WTC11 (cell line): ENCODE measurements around the gene TMSB15C. TPM values are rescaled to one million over a fixed set of nuclear protein-coding genes. Genes with fewer than 3 reads are reported as not detected.
A peak's percentile ranks its signal among the peaks of the same experiment; 100 is the strongest.
"Not testable (repeated sequence)": the region's sequence is repeated elsewhere in the genome, so short reads cannot be mapped to it uniquely, and the experiment has no call there.

ENCODE experiments used
- ATAC-seq: fragments of 200-7000 bp; cut with Tn5 transposase; 2 replicates; pipeline ENCODE4 v1.10.0; 2021; ENCODE audit warnings: mild to moderate bottlenecking, moderate library complexity
- Bru-seq: library from RNA; stranded (reverse); fragments of 400-500 nt; gene quantifications from one replicate; lab custom pipeline; 2021; lab: Mats Ljungman, UMichigan
- CTCF ChIA-PET: fragments of 300-600 bp; sonication (Branson Sonifier 250); formaldehyde crosslinking; loops from one replicate; lab custom pipeline; 2021; ENCODE audit warnings: antibody characterized with exemption; lab: Charles Lee
- POLR2A ChIA-PET: fragments of 350-600 bp; sonication (Branson Sonifier 250); formaldehyde crosslinking; loops from one replicate; lab custom pipeline; 2021; ENCODE audit warnings: antibody characterized with exemption; lab: Charles Lee
- DNase-seq: peaks from one replicate; pipeline ENCODE4 v3.0.0; 2021; ENCODE audit warnings: low spot score
- H3K27ac Mint-ChIP-seq: 2 replicates; pipeline ENCODE4 v1.8.0; 2021; ENCODE audit warnings: mixed read lengths
- H3K27me3 Mint-ChIP-seq: 2 replicates; pipeline ENCODE4 v1.8.0; 2021; ENCODE audit warnings: low read depth, mild to moderate bottlenecking, moderate library complexity, mixed read lengths
- H3K36me3 Mint-ChIP-seq: 2 replicates; pipeline ENCODE4 v1.8.0; 2021; ENCODE audit warnings: mixed read lengths
- H3K4me1 Mint-ChIP-seq: 2 replicates; pipeline ENCODE4 v1.8.0; 2022; ENCODE audit warnings: mixed read lengths
- H3K4me3 Mint-ChIP-seq: 2 replicates; pipeline ENCODE4 v1.8.0; 2021; ENCODE audit warnings: mild to moderate bottlenecking, moderate library complexity, mixed read lengths
- H3K9me3 Mint-ChIP-seq: 2 replicates; pipeline ENCODE4 v1.8.0; 2021; ENCODE audit warnings: mixed read lengths
- CBFB ChIP-seq: sonication (generic); formaldehyde crosslinking; IDR thresholded peaks from 2 replicates; pipeline ENCODE4 v1.8.1; 2022; ENCODE audit warnings: mild to moderate bottlenecking, low read depth, missing genetic modification reagents
- GRHL2 ChIP-seq: fragments of 250-450 bp; sonication (Bioruptor Pico); IDR thresholded peaks from 2 replicates; pipeline ENCODE4 v1.8.0; 2022; ENCODE audit warnings: mild to moderate bottlenecking, moderate library complexity; ENCODE audit not compliant: insufficient replicate concordance, severe bottlenecking
- MYBL2 ChIP-seq: sonication (generic); formaldehyde crosslinking; IDR thresholded peaks from 2 replicates; pipeline ENCODE4 v1.8.1; 2023; ENCODE audit warnings: mild to moderate bottlenecking, moderate library complexity, missing genetic modification reagents
- RELA ChIP-seq: sonication (generic); formaldehyde crosslinking; IDR thresholded peaks from 2 replicates; pipeline ENCODE4 v1.8.1; 2022; ENCODE audit warnings: missing genetic modification reagents, mild to moderate bottlenecking, borderline replicate concordance
- SMAD3 ChIP-seq: sonication (generic); formaldehyde crosslinking; IDR thresholded peaks from 2 replicates; pipeline ENCODE4 v1.8.0; 2022; ENCODE audit warnings: missing genetic modification reagents, mild to moderate bottlenecking, borderline replicate concordance
- SMAD4 ChIP-seq: sonication (generic); formaldehyde crosslinking; IDR thresholded peaks from 2 replicates; pipeline ENCODE4 v1.8.0; 2022; ENCODE audit warnings: mild to moderate bottlenecking, missing genetic modification reagents
- TEAD1 ChIP-seq: sonication (generic); formaldehyde crosslinking; IDR thresholded peaks from 2 replicates; pipeline ENCODE4 v1.8.0; 2022; ENCODE audit warnings: mild to moderate bottlenecking, missing genetic modification reagents
- ZBTB21 ChIP-seq: sonication (generic); formaldehyde crosslinking; IDR thresholded peaks from 2 replicates; pipeline ENCODE4 v1.8.1; 2023; ENCODE audit warnings: mild to moderate bottlenecking, missing genetic modification reagents, borderline replicate concordance
- ZNF121 ChIP-seq: sonication (generic); formaldehyde crosslinking; IDR thresholded peaks from 2 replicates; pipeline ENCODE4 v1.8.0; 2023; ENCODE audit warnings: missing genetic modification reagents
- long read RNA-seq, 3 experiments: library from RNA in 1 of 3; library from capped mRNA in 1 of 3; library from polyadenylated mRNA in 1 of 3; unstranded in 2 of 3; stranded (forward) in 1 of 3; transcript quantifications; one replicate each; pipeline ENCODE4 v2.0.0, GENCODE V29; 2021
- total RNA-seq: library from RNA; stranded (reverse); gene quantifications from 3 replicates; pipeline ENCODE4 v1.2.3, GENCODE V29; 2021
- TF ChIP-seq, protein P1 (sequence below): sonication (generic); formaldehyde crosslinking; IDR thresholded peaks from 2 replicates; pipeline ENCODE4 v1.8.0; 2022; ENCODE audit warnings: missing genetic modification reagents
- TF ChIP-seq, protein P2 (sequence below): sonication (generic); formaldehyde crosslinking; conservative IDR thresholded peaks from 2 replicates; pipeline ENCODE4 v1.8.1; 2022; ENCODE audit warnings: mild to moderate bottlenecking, missing genetic modification reagents
- TF ChIP-seq, protein P3 (sequence below): fragments of 250-450 bp; sonication (Bioruptor Pico); IDR thresholded peaks from 2 replicates; pipeline ENCODE4 v1.9.0; 2021; ENCODE audit warnings: moderate library complexity, mild to moderate bottlenecking, inconsistent platforms, borderline replicate concordance
- TF ChIP-seq, protein P4 (sequence below): sonication (generic); formaldehyde crosslinking; IDR thresholded peaks from 2 replicates; pipeline ENCODE4 v1.8.1; 2023; ENCODE audit warnings: mild to moderate bottlenecking, missing genetic modification reagents, borderline replicate concordance
- TF ChIP-seq, protein P5 (sequence below): sonication (generic); formaldehyde crosslinking; IDR thresholded peaks from 2 replicates; pipeline ENCODE4 v1.8.1; 2023; ENCODE audit warnings: mild to moderate bottlenecking, missing genetic modification reagents
- TF ChIP-seq, protein P6 (sequence below): fragments of 200-600 bp; IDR thresholded peaks from 2 replicates; pipeline ENCODE4 v1.8.0; 2022; ENCODE audit warnings: antibody characterized with exemption

Gene TMSB15C
- total RNA-seq (2.2 to 4.3 TPM (median 3.6 TPM) in 3 replicates), Bru-seq, nascent RNA (percentile 9 among the genes with signal in this experiment)
- long read RNA-seq, experiment 1, transcript TMSB15B-207 (3 exons, 947 nt), result major isoform, 7 of 15 reads
- long read RNA-seq, experiment 1, partial matches to known transcripts, result 0 of 15 reads
- long read RNA-seq, experiment 1, other reads (novel, unspliced or antisense), result 7 of 15 reads
- long read RNA-seq, experiment 2, partial matches to known transcripts, result 2 of 9 reads
- long read RNA-seq, experiment 2, other reads (novel, unspliced or antisense), result 3 of 9 reads
- long read RNA-seq, experiment 3, partial matches to known transcripts, result 0 of 2 reads
- long read RNA-seq, experiment 3, other reads (novel, unspliced or antisense), result 2 of 2 reads

DNA sequence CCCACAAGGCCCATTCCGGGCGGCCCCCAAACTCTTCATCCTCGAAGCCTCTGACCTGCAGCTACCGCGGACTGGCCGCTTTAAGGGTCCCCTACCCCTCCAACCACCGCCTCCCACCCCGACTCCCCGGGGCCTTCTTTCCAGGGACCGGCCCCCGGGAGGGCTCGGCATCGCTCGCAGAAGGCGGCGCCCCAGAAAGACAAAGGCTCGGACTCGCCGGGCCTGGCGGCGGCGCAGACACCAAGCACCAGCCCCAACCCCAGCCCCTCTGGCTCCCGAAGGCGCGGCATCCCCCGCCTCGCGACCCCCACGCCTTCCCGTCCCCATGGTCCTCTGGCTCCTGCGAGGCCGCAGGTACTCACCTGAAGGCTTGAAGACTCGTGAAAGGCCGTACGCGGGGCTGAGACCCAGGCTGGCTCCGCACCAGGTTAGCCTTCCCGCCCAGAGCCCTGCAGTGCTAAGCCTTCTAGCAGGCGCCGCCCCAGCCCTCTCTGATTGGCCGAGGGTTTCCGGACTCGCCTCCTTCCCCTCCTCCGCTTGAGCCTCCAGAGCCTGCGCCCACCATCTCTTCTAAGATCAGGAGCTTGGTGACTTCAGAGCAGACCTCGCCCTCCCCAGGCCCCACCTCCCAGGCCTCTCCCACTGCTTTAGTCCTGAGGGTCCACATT is at the start of gene TMSB15C:
TSS of gene TMSB15C (minus strand) at position 459 of the 668 bp plus-strand sequence.
- CTCF ChIA-PET, POLR2A ChIA-PET, DNase-seq, H3K4me3 Mint-ChIP-seq, H3K9me3 Mint-ChIP-seq, H3K36me3 Mint-ChIP-seq, H3K27me3 Mint-ChIP-seq, H3K27ac Mint-ChIP-seq, H3K4me1 Mint-ChIP-seq: not testable (repeated sequence)
- ATAC-seq, result peak; percentile 99

DNA sequence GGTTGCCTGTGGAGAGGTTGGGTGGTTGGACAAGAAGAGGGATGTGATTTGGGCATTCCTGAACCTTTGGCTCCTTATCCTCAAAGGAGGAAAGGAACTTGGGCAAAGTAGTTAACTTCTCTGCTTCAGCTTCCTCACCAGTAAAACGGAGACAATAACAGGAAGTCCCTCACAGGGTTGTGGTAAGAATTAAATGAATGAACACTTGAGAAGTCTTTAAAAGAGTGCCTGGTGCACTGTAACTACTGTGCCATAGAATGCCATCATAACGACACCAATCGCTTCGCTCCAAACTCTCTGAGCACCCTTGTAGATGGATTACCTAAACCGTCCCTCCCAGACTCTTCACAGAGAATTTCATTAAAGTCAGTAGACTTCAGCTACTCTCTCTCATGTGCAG is 46.8 kb upstream of the TMSB15C start:
- H3K27me3 Mint-ChIP-seq, result no peaks in the 10 kb centered on the region
- no peaks in the 10 kb centered on the region for H3K36me3 Mint-ChIP-seq
- TF ChIP-seq, protein P1, sequence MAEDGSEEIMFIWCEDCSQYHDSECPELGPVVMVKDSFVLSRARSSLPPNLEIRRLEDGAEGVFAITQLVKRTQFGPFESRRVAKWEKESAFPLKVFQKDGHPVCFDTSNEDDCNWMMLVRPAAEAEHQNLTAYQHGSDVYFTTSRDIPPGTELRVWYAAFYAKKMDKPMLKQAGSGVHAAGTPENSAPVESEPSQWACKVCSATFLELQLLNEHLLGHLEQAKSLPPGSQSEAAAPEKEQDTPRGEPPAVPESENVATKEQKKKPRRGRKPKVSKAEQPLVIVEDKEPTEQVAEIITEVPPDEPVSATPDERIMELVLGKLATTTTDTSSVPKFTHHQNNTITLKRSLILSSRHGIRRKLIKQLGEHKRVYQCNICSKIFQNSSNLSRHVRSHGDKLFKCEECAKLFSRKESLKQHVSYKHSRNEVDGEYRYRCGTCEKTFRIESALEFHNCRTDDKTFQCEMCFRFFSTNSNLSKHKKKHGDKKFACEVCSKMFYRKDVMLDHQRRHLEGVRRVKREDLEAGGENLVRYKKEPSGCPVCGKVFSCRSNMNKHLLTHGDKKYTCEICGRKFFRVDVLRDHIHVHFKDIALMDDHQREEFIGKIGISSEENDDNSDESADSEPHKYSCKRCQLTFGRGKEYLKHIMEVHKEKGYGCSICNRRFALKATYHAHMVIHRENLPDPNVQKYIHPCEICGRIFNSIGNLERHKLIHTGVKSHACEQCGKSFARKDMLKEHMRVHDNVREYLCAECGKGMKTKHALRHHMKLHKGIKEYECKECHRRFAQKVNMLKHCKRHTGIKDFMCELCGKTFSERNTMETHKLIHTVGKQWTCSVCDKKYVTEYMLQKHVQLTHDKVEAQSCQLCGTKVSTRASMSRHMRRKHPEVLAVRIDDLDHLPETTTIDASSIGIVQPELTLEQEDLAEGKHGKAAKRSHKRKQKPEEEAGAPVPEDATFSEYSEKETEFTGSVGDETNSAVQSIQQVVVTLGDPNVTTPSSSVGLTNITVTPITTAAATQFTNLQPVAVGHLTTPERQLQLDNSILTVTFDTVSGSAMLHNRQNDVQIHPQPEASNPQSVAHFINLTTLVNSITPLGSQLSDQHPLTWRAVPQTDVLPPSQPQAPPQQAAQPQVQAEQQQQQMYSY (CRISPR knock-in tag), result no peak
- no peak for TF ChIP-seq RELA (CRISPR knock-in tag)
- TF ChIP-seq, protein P2, sequence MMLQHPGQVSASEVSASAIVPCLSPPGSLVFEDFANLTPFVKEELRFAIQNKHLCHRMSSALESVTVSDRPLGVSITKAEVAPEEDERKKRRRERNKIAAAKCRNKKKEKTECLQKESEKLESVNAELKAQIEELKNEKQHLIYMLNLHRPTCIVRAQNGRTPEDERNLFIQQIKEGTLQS, result no peak
- TF ChIP-seq CBFB (CRISPR knock-in tag), result no peak
- TF ChIP-seq SMAD3 (CRISPR knock-in tag), result no peak
- TF ChIP-seq TEAD1, result no peak
- TF ChIP-seq ZBTB21 (CRISPR knock-in tag), result no peak
- TF ChIP-seq, protein P3, sequence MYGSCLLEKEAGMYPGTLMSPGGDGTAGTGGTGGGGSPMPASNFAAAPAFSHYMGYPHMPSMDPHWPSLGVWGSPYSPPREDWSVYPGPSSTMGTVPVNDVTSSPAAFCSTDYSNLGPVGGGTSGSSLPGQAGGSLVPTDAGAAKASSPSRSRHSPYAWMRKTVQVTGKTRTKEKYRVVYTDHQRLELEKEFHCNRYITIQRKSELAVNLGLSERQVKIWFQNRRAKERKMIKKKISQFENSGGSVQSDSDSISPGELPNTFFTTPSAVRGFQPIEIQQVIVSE (CRISPR knock-in tag), result no peak
- TF ChIP-seq, protein P4, sequence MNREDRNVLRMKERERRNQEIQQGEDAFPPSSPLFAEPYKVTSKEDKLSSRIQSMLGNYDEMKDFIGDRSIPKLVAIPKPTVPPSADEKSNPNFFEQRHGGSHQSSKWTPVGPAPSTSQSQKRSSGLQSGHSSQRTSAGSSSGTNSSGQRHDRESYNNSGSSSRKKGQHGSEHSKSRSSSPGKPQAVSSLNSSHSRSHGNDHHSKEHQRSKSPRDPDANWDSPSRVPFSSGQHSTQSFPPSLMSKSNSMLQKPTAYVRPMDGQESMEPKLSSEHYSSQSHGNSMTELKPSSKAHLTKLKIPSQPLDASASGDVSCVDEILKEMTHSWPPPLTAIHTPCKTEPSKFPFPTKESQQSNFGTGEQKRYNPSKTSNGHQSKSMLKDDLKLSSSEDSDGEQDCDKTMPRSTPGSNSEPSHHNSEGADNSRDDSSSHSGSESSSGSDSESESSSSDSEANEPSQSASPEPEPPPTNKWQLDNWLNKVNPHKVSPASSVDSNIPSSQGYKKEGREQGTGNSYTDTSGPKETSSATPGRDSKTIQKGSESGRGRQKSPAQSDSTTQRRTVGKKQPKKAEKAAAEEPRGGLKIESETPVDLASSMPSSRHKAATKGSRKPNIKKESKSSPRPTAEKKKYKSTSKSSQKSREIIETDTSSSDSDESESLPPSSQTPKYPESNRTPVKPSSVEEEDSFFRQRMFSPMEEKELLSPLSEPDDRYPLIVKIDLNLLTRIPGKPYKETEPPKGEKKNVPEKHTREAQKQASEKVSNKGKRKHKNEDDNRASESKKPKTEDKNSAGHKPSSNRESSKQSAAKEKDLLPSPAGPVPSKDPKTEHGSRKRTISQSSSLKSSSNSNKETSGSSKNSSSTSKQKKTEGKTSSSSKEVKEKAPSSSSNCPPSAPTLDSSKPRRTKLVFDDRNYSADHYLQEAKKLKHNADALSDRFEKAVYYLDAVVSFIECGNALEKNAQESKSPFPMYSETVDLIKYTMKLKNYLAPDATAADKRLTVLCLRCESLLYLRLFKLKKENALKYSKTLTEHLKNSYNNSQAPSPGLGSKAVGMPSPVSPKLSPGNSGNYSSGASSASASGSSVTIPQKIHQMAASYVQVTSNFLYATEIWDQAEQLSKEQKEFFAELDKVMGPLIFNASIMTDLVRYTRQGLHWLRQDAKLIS (CRISPR knock-in tag), result no peak
- TF ChIP-seq, protein P5, sequence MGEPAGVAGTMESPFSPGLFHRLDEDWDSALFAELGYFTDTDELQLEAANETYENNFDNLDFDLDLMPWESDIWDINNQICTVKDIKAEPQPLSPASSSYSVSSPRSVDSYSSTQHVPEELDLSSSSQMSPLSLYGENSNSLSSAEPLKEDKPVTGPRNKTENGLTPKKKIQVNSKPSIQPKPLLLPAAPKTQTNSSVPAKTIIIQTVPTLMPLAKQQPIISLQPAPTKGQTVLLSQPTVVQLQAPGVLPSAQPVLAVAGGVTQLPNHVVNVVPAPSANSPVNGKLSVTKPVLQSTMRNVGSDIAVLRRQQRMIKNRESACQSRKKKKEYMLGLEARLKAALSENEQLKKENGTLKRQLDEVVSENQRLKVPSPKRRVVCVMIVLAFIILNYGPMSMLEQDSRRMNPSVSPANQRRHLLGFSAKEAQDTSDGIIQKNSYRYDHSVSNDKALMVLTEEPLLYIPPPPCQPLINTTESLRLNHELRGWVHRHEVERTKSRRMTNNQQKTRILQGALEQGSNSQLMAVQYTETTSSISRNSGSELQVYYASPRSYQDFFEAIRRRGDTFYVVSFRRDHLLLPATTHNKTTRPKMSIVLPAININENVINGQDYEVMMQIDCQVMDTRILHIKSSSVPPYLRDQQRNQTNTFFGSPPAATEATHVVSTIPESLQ (CRISPR knock-in tag), result no peak
- no peak for TF ChIP-seq ZNF121 (CRISPR knock-in tag)
- no peak for TF ChIP-seq GRHL2 (CRISPR knock-in tag)
- TF ChIP-seq SMAD4 (CRISPR knock-in tag), result no peak
- TF ChIP-seq, protein P6, sequence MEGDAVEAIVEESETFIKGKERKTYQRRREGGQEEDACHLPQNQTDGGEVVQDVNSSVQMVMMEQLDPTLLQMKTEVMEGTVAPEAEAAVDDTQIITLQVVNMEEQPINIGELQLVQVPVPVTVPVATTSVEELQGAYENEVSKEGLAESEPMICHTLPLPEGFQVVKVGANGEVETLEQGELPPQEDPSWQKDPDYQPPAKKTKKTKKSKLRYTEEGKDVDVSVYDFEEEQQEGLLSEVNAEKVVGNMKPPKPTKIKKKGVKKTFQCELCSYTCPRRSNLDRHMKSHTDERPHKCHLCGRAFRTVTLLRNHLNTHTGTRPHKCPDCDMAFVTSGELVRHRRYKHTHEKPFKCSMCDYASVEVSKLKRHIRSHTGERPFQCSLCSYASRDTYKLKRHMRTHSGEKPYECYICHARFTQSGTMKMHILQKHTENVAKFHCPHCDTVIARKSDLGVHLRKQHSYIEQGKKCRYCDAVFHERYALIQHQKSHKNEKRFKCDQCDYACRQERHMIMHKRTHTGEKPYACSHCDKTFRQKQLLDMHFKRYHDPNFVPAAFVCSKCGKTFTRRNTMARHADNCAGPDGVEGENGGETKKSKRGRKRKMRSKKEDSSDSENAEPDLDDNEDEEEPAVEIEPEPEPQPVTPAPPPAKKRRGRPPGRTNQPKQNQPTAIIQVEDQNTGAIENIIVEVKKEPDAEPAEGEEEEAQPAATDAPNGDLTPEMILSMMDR, result no peak
- TF ChIP-seq MYBL2 (CRISPR knock-in tag), result no peak
- TF ChIP-seq, all 79 proteins: peak for 0
- no peak overlapping the region for H3K27ac Mint-ChIP-seq
- ATAC-seq (no peak), DNase-seq (no peak)
- H3K4me3 Mint-ChIP-seq, result no peak overlapping the region
- ChIA-PET POLR2A (no interaction called here), CTCF (interaction anchor here (1.0 to 1.7 kb wide), 2 partner anchors 10 to 278 kb away, joined by 3 to 4 read pairs; no protein-coding TSS in a partner anchor)
- H3K9me3 Mint-ChIP-seq, result no peaks in the 10 kb centered on the region
- peaks cover 3% of the 10 kb centered on the region for H3K4me1 Mint-ChIP-seq
